Measurements from ENCODE around the gene ATP1A4. TPM values are rescaled to one million over a fixed set of nuclear protein-coding genes. Genes with fewer than 3 reads are reported as not detected.

ATP1A4 gene
- total and polyA plus RNA-seq, 7 donors: 0.03 to 2.0 (median 0.26) TPM

DNA sequence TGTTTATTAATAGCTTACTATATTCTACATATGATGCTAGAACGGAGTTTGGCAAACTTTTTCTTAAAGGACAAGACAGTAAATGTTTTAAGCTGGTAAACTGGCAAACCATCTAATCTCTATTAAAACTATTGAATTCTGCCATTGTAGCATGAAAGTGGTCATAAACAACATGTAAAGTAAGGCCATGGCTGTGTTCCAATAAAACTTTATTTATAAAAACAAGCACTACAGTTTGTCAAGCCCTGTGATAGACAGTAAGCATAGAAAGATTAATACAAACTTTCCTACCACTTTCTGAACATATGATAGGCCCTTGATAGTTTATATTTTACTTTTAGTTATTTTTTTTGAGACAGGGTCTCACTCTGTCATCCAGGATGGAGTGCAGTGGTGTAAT is 76.2 kb downstream of the ATP1A4 start:
- no peaks in the 10 kb centered on the region for H3K27me3 ChIP-seq (ENCODE audit: insufficient read depth in 3 of 3, low read length in 2 of 3)
- ATAC-seq (no peak), DNase-seq (no peak)
- H3K36me3 ChIP-seq (ENCODE audit: insufficient read depth in 1 of 2, low read depth in 1 of 2): peaks cover 20 to 100% of the 10 kb centered on the region in 2 donors
- 85 to 97% (median 87%) methylated on average over 1 of the region's 1 CpG for WGBS, 3 donors
- H3K4me3 ChIP-seq: no peak overlapping the region
- H3K27ac ChIP-seq: peak overlapping the region; percentile 61
- intact Hi-C loops (cut with DNase I): no loop called here
- peaks cover 13% of the 10 kb centered on the region for H3K4me1 ChIP-seq
- no peaks in the 10 kb centered on the region for H3K9me3 ChIP-seq
- TF ChIP-seq, protein P1, sequence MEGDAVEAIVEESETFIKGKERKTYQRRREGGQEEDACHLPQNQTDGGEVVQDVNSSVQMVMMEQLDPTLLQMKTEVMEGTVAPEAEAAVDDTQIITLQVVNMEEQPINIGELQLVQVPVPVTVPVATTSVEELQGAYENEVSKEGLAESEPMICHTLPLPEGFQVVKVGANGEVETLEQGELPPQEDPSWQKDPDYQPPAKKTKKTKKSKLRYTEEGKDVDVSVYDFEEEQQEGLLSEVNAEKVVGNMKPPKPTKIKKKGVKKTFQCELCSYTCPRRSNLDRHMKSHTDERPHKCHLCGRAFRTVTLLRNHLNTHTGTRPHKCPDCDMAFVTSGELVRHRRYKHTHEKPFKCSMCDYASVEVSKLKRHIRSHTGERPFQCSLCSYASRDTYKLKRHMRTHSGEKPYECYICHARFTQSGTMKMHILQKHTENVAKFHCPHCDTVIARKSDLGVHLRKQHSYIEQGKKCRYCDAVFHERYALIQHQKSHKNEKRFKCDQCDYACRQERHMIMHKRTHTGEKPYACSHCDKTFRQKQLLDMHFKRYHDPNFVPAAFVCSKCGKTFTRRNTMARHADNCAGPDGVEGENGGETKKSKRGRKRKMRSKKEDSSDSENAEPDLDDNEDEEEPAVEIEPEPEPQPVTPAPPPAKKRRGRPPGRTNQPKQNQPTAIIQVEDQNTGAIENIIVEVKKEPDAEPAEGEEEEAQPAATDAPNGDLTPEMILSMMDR (IDR thresholded peaks at IDR 0.05): no peak

DNA sequence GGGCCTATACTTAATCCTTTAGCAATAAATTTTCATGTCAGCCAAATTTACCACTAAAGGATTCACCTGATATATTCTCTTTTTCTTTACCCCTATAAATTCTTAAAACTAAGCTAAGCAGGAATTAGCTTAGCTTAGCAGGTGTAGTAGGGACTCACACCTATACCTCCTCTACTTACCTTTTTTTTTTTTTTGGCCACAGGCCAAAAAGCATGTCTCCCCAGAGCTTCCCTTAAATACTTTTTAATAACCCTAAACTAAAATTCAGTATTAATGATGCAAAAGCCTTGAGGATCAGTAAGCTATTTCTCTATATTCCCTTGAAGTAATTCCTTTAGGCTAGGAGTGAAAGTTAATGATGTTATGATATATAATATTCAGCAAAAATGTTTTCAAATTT is 77.0 kb downstream of the ATP1A4 start:
- ATAC-seq (no peak), DNase-seq (no peak)
- no peak overlapping the region for H3K27ac ChIP-seq
- H3K27me3 ChIP-seq (ENCODE audit: insufficient read depth in 3 of 3, low read length in 2 of 3): no peaks in the 10 kb centered on the region
- peaks cover 13% of the 10 kb centered on the region for H3K4me1 ChIP-seq
- no peak overlapping the region for H3K4me3 ChIP-seq
- peaks cover 16 to 100% of the 10 kb centered on the region in 2 donors for H3K36me3 ChIP-seq (ENCODE audit: insufficient read depth in 1 of 2, low read depth in 1 of 2)
- intact Hi-C loops (cut with DNase I): no loop called here
- no peaks in the 10 kb centered on the region for H3K9me3 ChIP-seq
- TF ChIP-seq, protein P1 (IDR thresholded peaks at IDR 0.05): no peak

DNA sequence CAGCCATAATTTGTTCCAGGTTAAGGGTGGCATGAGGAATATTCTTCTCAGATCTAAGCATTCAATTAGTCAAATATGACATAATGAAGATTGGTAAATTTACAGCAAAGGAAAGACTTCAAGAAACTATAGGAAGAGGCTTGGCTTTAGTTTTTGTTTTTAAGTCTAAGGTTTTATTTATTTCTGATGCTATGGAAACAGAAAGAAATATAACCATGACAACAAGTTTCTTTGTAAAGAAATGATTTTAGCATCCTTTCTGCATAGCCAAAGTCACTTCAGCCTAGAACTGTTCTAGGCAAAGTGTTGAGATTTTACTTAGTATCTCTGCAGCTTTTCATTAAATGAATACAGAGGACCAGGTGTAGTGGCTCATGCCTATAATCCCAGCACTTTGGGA is 81.5 kb downstream of the ATP1A4 start:
- peaks cover 3% of the 10 kb centered on the region for H3K4me1 ChIP-seq
- TF ChIP-seq, protein P1 (IDR thresholded peaks at IDR 0.05): no peak
- H3K27ac ChIP-seq: no peak overlapping the region
- no peaks in the 10 kb centered on the region for H3K27me3 ChIP-seq (ENCODE audit: insufficient read depth in 3 of 3, low read length in 2 of 3)
- peaks cover 7 to 100% of the 10 kb centered on the region in 2 donors for H3K36me3 ChIP-seq (ENCODE audit: insufficient read depth in 1 of 2, low read depth in 1 of 2)
- H3K9me3 ChIP-seq: no peaks in the 10 kb centered on the region
- DNase-seq: no peak
- no peak for ATAC-seq
- intact Hi-C loops (cut with DNase I): no loop called here
- H3K4me3 ChIP-seq: no peak overlapping the region

Other genes starting within 250 kb of the ATP1A4 start
- 10 to 100 TPM; 42.8 to 61.3 (median 45.6) TPM for gene TAGLN2, start 226.1 kb upstream of the ATP1A4 start, total RNA-seq
- 10 to 100 TPM; 29.6 to 91.6 (median 56.1) TPM for gene TAGLN2, start 226.1 kb upstream of the ATP1A4 start, polyA plus RNA-seq
- not detected for gene IGSF9, start 206.0 kb upstream of the ATP1A4 start, total RNA-seq
- under 1 TPM in 2 of 3 donors, not detected in 1; 0.01 TPM for gene IGSF9, start 206.0 kb upstream of the ATP1A4 start, polyA plus RNA-seq
- not detected for gene SLAMF9, start 197.4 kb upstream of the ATP1A4 start, total RNA-seq
- gene SLAMF9, start 197.4 kb upstream of the ATP1A4 start, polyA plus RNA-seq: not detected
- 1 to 10 TPM in 3 of 4 donors, under 1 TPM in 1; 0.84 to 1.5 (median 1.4) TPM for gene PIGM, start 119.6 kb upstream of the ATP1A4 start, total RNA-seq
- 1 to 10 TPM in 2 of 3 donors, under 1 TPM in 1; 0.66 to 1.4 (median 1.3) TPM for gene PIGM, start 119.6 kb upstream of the ATP1A4 start, polyA plus RNA-seq
- under 1 TPM in 2 of 4 donors, not detected in 2; 0.08 to 0.09 TPM for gene KCNJ10, start 81.4 kb upstream of the ATP1A4 start, total RNA-seq
- under 1 TPM in 2 of 3 donors, not detected in 1; 0.01 to 0.03 TPM for gene KCNJ10, start 81.4 kb upstream of the ATP1A4 start, polyA plus RNA-seq
- not detected for gene KCNJ9, start 70.1 kb upstream of the ATP1A4 start, total RNA-seq
- gene KCNJ9, start 70.1 kb upstream of the ATP1A4 start, polyA plus RNA-seq: under 1 TPM in 2 of 3 donors, not detected in 1; 0.01 to 0.04 TPM
- gene IGSF8, start 53.0 kb upstream of the ATP1A4 start, total RNA-seq: 1 to 10 TPM; 4.3 to 8.6 (median 6.4) TPM
- 1 to 10 TPM; 4.9 to 6.5 (median 6.4) TPM for gene IGSF8, start 53.0 kb upstream of the ATP1A4 start, polyA plus RNA-seq
- 1,000 to 10,000 TPM in 1 of 4 donors, 100 to 1,000 TPM in 3; 523 to 1,040 (median 587) TPM for gene ATP1A2, start 35.8 kb upstream of the ATP1A4 start, total RNA-seq
- gene ATP1A2, start 35.8 kb upstream of the ATP1A4 start, polyA plus RNA-seq: 100 to 1,000 TPM in 2 of 3 donors, 10 to 100 TPM in 1; 52.5 to 194 (median 162) TPM
- 100 to 1,000 TPM; 399 to 903 (median 583) TPM for gene CASQ1, start 39.0 kb downstream of the ATP1A4 start, total RNA-seq
- gene CASQ1, start 39.0 kb downstream of the ATP1A4 start, polyA plus RNA-seq: 100 to 1,000 TPM; 171 to 412 (median 329) TPM
- 100 to 1,000 TPM in 2 of 4 donors, 10 to 100 TPM in 2; 51.2 to 232 (median 95.8) TPM for gene PEA15, start 53.8 kb downstream of the ATP1A4 start, total RNA-seq
- gene PEA15, start 53.8 kb downstream of the ATP1A4 start, polyA plus RNA-seq: 100 to 1,000 TPM in 1 of 3 donors, 10 to 100 TPM in 2; 83.4 to 111 (median 95.9) TPM
- 100 to 1,000 TPM; 135 to 204 (median 188) TPM for gene DCAF8, start 110.9 kb downstream of the ATP1A4 start, total RNA-seq
- gene DCAF8, start 110.9 kb downstream of the ATP1A4 start, polyA plus RNA-seq: 100 to 1,000 TPM in 2 of 3 donors, 10 to 100 TPM in 1; 45.4 to 187 (median 106) TPM
- gene PEX19, start 133.5 kb downstream of the ATP1A4 start, total RNA-seq: 10 to 100 TPM; 75.3 to 85.4 (median 78.2) TPM
- gene PEX19, start 133.5 kb downstream of the ATP1A4 start, polyA plus RNA-seq: 100 to 1,000 TPM in 1 of 3 donors, 10 to 100 TPM in 2; 30.2 to 117 (median 52.7) TPM
- gene COPA, start 191.6 kb downstream of the ATP1A4 start, total RNA-seq: 10 to 100 TPM; 72.3 to 96.3 (median 79.9) TPM
- gene COPA, start 191.6 kb downstream of the ATP1A4 start, polyA plus RNA-seq: 10 to 100 TPM; 53.8 to 87.2 (median 73.0) TPM
- gene NCSTN, start 191.8 kb downstream of the ATP1A4 start, total RNA-seq: 10 to 100 TPM; 32.6 to 49.8 (median 42.6) TPM
- gene NCSTN, start 191.8 kb downstream of the ATP1A4 start, polyA plus RNA-seq: 10 to 100 TPM; 23.5 to 33.6 (median 27.4) TPM
- gene NHLH1, start 215.5 kb downstream of the ATP1A4 start, total RNA-seq: under 1 TPM in 2 of 4 donors, not detected in 2; 0.13 to 0.20 TPM
- under 1 TPM in 2 of 3 donors, not detected in 1; 0.06 to 0.07 TPM for gene NHLH1, start 215.5 kb downstream of the ATP1A4 start, polyA plus RNA-seq
- gene VANGL2, start 249.0 kb downstream of the ATP1A4 start, total RNA-seq: under 1 TPM; 0.44 to 0.94 (median 0.68) TPM
- gene VANGL2, start 249.0 kb downstream of the ATP1A4 start, polyA plus RNA-seq: under 1 TPM; 0.18 to 0.32 (median 0.27) TPM

Measured in psoas muscle (tissue), 8 donors.